Pancreas (tissue), 10 donors: Measurements from ENCODE around the gene DKK3. TPM values are rescaled to one million over a fixed set of nuclear protein-coding genes. Genes with fewer than 3 reads are reported as not detected.

Experiments used
- ATAC-seq, 4 donors: fragments of 200-7000 bp; cut with Tn5 transposase; one replicate each; pipeline versions ENCODE4 v1.8.0 to v1.9.1; 2020; ENCODE audit warnings: mild to moderate bottlenecking in 4 of 4, moderate library complexity in 4 of 4
- DNase-seq, 6 donors: peaks; one replicate each; pipeline ENCODE4 v3.0.0-alpha.2; 2020
- FAIRE-seq: peaks from 2 replicates; lab custom pipeline; 2012; peaks lifted over from hg19 to GRCh38; lab: Jason Lieb, UNC
- H3K27ac ChIP-seq, 4 donors: fragments of 200-600 bp; sonication (generic); 1 replicate in 3 of 4; 2 replicates in 1 of 4; pipeline versions ENCODE4 v1.5.0 to v1.8.0; 2020
- H3K27me3 ChIP-seq, 4 donors: fragments of 200-600 bp; one replicate each; pipeline ENCODE4 v1.8.0; 2021
- H3K36me3 ChIP-seq, 3 donors: fragments of 200-600 bp; sonication (generic) in 1 of 3; one replicate each; pipeline versions ENCODE4 v1.5.0 to v1.8.0; 2020 to 2021
- H3K4me1 ChIP-seq, 3 donors: fragments of 200-600 bp; one replicate each; pipeline ENCODE4 v1.8.0; 2021
- H3K4me3 ChIP-seq, 4 donors: fragments of 200-600 bp; sonication (generic) in 2 of 4; one replicate each; pipeline versions ENCODE4 v1.5.0 to v1.8.0; 2020 to 2021
- H3K9me3 ChIP-seq, 4 donors: fragments of 200-600 bp; one replicate each; pipeline ENCODE4 v1.8.0; 2021
- CTCF ChIP-seq, 4 donors: fragments of 200-600 bp; sonication (generic) in 3 of 4; IDR thresholded peaks; one replicate each; pipeline versions ENCODE4 v1.5.0 to v1.8.0; 2021; ENCODE audit warnings: antibody characterized with exemption in 4 of 4
- WGBS, 2 donors: extraction: QIAGEN DNeasy Blood & Tissue Kit; methylation state at CpG; one replicate each; pipeline ENCODE4 v1.1.7; 2013; 5-methylcytosine and 5-hydroxymethylcytosine counted together
- intact Hi-C, 3 donors: fragments of 100-400 bp; cut with DNase I; formaldehyde crosslinking; loops; one replicate each; pipeline versions ENCODE4 v1.11.1 to v1.14.2; 2022
- polyA plus RNA-seq, 2 donors: library from polyadenylated mRNA; stranded (reverse); fragments of 200-250 nt; gene quantifications; one replicate each; pipeline ENCODE4 v1.2.3, GENCODE V29; 2013
- total RNA-seq, 6 donors: library from RNA; stranded (reverse); fragmentation: NEBNext Ultra II Directional in 4 of 6; extraction: Animal tissue kit (Norgen Biotek cat#: 25700) in 4 of 6; gene quantifications; one replicate each; pipeline versions ENCODE4 v1.2.1 to v1.2.4, GENCODE V29; 2021 to 2023
- donor health status: healthy with polysubstance abuse.
- donor health status: DM: no; HTN: no; CAD: no; lungs with moderate emphysema.
- donor health status: DM: no; HTN: no; CAD: no.
- donor health status: control.
- donor health status: control.
- donor health status: Bipolar disorder and iron deficiency.
- donor health status: DM: yes; HTN: yes; CAD: no.
- donor health status: DM: no; HTN: no; CAD: no.
- donor health status: DM: no; HTN: no; CAD: no.
- donor health status: DM: yes; HTN: yes; CAD: no.

Gene DKK3
- total RNA-seq (10 to 100 TPM in 1 of 6 donors, 1 to 10 TPM in 5; 3.9 to 10.5 (median 5.8) TPM), polyA plus RNA-seq (1 to 10 TPM; 2.7 to 9.1 TPM)

GRCh38 chr11:12007769-12008737 is at the start of gene DKK3:
Gene DKK3, minus strand, starts transcription at chr11:12008626. Its CDS starts 44 bp downstream, at chr11:12008582.
- no peaks in the 10 kb centered on the region for H3K4me1 ChIP-seq
- FAIRE-seq = no peak
- H3K36me3 ChIP-seq = no peaks in the 10 kb centered on the region
- no peak for DNase-seq
- peaks cover 0 to 6% (median 3%) of the 10 kb centered on the region in 4 donors for H3K27me3 ChIP-seq
- peak in 3 of 4 donors; percentile 22 to 39 (median 35) for ATAC-seq
- WGBS, 2 donors = 14 to 27% methylated on average over 44 to 71 of the region's 71 CpGs
- H3K4me3 ChIP-seq = peak within 1 kb of the TSS in 3 of 4 donors; percentile 1 to 54 (median 33)
- H3K27ac ChIP-seq = no peak within 1 kb of the TSS
- H3K9me3 ChIP-seq = no peaks in the 10 kb centered on the region
- no peak for TF ChIP-seq CTCF (IDR thresholded peaks at IDR 0.05)
- intact Hi-C loops = no loop called here

DNA sequence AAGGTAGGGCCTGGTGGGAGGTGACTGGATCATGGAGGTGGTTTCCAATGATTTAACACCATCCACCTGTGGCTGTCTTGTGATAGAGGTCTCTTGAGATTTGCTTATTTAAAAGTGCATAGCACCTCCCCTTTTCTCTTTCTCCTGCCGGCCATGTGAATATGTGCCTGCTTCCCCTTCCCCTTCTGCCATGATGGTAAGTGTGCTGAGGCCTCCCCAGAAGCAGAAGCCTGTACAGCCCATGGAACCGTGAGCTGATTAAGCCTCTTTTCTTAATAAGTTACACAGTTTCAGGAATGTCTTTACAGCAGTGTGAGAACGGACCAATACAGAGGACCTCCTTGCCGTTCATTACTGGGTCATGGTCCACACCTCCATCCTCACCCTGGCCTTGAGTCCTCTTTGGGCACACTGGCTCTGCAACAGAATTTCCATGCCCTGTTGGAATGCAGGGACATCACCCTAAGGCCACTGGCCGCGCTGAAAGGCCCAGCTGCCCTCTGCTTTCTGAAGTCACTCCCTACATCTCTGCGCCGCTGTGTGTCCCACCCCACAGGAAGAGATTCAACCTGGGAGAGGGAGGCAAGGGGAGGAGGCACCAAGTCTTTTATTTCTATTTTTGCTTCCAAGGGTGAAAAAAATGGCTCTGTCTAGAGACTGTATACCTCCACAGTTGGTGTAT is 49.0 kb upstream of the DKK3 start:
- Histone ChIP-seq H3K36me3 (no peaks in the 10 kb centered on the region), H3K9me3 (no peaks in the 10 kb centered on the region), H3K27ac (no peak overlapping the region), H3K27me3 (no peaks in the 10 kb centered on the region), H3K4me1 (no peaks in the 10 kb centered on the region), H3K4me3 (no peak overlapping the region)
- ATAC-seq (no peak), DNase-seq (peak in 1 of 6 donors; percentile 14), FAIRE-seq (no peak)
- intact Hi-C loops = no loop called here
- TF ChIP-seq CTCF (IDR thresholded peaks at IDR 0.05) = no peak
- 97 to 99% methylated on average over 8 of the region's 8 CpGs for WGBS, 2 donors

GRCh38 chr11:12056119-12056518 is 47.7 kb upstream of the DKK3 start:
- no peak for ATAC-seq

DNA sequence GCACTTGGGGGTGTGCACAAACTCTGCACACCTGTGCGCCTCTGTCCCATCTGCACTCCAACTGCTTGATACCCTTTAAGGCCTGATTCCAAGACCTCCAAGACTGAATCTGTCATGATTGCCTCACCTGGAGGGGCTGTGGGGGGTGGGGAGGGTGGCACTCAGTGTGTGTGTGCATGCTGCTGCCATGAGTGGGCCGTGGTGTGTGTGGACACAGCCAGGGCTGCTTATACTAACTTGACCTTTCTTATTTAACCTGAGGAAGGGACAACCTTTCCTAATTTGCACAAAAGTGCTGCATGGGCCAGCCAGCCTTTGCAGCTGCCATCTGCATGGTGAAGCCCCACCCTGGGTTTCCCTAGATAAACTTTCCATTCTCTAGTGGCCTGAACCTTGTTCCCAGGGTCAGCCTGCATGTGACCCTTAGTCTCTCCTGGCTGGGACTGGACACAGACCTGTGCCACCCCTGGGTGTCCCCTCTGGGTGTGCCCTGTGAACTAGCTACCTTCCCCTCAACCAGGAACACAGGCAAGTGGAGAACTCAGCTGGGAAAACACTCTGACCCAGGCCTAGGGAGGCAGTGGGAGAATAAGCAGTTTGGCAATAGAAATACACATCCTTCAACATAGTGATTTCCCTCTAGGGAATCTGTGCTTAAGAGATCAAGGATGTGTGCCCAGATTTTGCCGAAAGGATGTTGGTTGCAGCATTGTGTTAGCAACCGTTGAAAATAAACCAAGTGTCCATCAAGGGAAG is 45.4 kb upstream of the DKK3 start:
- Histone ChIP-seq H3K27ac (no peak overlapping the region), H3K36me3 (no peaks in the 10 kb centered on the region), H3K4me3 (no peak overlapping the region), H3K9me3 (no peaks in the 10 kb centered on the region), H3K4me1 (peaks cover 7 to 16% (median 14%) of the 10 kb centered on the region in 3 donors), H3K27me3 (no peaks in the 10 kb centered on the region)
- 61 to 64% methylated on average over 4 of the region's 4 CpGs for WGBS, 2 donors
- DNase-seq (peak in 1 of 6 donors; percentile 30), ATAC-seq (no peak), FAIRE-seq (no peak)
- no peak for TF ChIP-seq CTCF (IDR thresholded peaks at IDR 0.05)
- intact Hi-C loops = loop anchor here in 1 of 3 donors (5.0 kb wide), 1 partner anchor 239 kb away; no protein-coding TSS in a partner anchor

More at GRCh38 chr11:12056119-12056518, 47.7 kb upstream of the DKK3 start:
- FAIRE-seq (no peak), DNase-seq (no peak)
- H3K36me3 ChIP-seq = no peaks in the 10 kb centered on the region
- H3K4me1 ChIP-seq = peaks cover 3 to 6% (median 5%) of the 10 kb centered on the region in 3 donors
- no peaks in the 10 kb centered on the region for H3K9me3 ChIP-seq
- no peak overlapping the region for H3K4me3 ChIP-seq
- H3K27me3 ChIP-seq = no peaks in the 10 kb centered on the region
- WGBS, 2 donors = 74 to 82% methylated on average over 3 of the region's 3 CpGs
- intact Hi-C loops = no loop called here
- no peak overlapping the region for H3K27ac ChIP-seq
- no peak for TF ChIP-seq CTCF (IDR thresholded peaks at IDR 0.05)
